GM12892 (cell line): ENCODE results near the gene C1D.

Source experiments
- POLR2A ChIP-seq: IDR thresholded peaks from 2 replicates; pipeline ENCODE4 v1.6.1; 2011; ENCODE audit warnings: low read depth, low read length, control low read depth
- POLR2AphosphoS5 ChIP-seq: IDR thresholded peaks from 2 replicates; pipeline ENCODE4 v1.6.1; 2011; ENCODE audit warnings: low read depth, low read length, control low read depth

- no peak for TF ChIP-seq POLR2A
- TF ChIP-seq POLR2AphosphoS5, result no peak
Observed at GRCh38 chr2:68086166-68086565, 23.4 kb upstream of the C1D start.
